ENCODE measurements around the gene ASIC5. TPM values are rescaled to one million over a fixed set of nuclear protein-coding genes. Genes with fewer than 3 reads are reported as not detected.

Gene ASIC5
- total and polyA plus RNA-seq, 2 donors (not counting 1 experiment from before 2014, with no cell fraction given) = not detected

GRCh38 chr4:155819066-155819465 is 47.0 kb downstream of the ASIC5 start:
- CTCF ChIA-PET = no interaction called here

DNA sequence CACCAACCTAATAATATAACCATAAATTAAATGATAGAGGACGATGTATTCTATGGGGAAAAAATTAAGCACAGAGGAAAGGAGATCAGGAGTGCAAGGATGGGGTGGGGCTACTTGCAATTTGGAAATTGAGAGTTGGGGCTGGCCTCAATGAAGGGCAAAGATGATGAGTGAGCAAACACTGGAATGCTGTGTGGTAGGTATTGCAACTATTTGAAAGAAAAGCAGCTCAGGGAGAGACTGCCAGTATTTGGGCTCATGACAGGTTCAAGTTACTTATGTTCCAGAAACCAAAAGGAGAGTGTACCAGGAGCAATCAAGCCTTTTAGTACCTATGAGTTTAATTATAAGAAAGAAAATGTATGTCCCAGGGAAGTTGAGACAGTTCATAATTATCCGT is 47.4 kb downstream of the ASIC5 start:
- POLR2A ChIA-PET = no interaction called here
- H3K27me3 ChIP-seq (replicated peaks in 1 of 4; ENCODE audit: control extremely low read depth in 1 of 4, control insufficient read depth in 3 of 4, insufficient read depth in 4 of 4, low read length in 3 of 4) = peaks cover 0 to 4% (median 0%) of the 10 kb centered on the region in 4 experiments
- DNase-seq = no peak
- H3K36me3 ChIP-seq (replicated peaks in 1 of 2; ENCODE audit: control extremely low read depth in 1 of 2, control insufficient read depth in 1 of 2, extremely low read depth in 1 of 2, insufficient read depth in 2 of 2, low read length in 1 of 2) = no peaks in the 10 kb centered on the region
- intact Hi-C loops (cut with micrococcal nuclease) = no loop called here
- TF ChIP-seq, protein P1, sequence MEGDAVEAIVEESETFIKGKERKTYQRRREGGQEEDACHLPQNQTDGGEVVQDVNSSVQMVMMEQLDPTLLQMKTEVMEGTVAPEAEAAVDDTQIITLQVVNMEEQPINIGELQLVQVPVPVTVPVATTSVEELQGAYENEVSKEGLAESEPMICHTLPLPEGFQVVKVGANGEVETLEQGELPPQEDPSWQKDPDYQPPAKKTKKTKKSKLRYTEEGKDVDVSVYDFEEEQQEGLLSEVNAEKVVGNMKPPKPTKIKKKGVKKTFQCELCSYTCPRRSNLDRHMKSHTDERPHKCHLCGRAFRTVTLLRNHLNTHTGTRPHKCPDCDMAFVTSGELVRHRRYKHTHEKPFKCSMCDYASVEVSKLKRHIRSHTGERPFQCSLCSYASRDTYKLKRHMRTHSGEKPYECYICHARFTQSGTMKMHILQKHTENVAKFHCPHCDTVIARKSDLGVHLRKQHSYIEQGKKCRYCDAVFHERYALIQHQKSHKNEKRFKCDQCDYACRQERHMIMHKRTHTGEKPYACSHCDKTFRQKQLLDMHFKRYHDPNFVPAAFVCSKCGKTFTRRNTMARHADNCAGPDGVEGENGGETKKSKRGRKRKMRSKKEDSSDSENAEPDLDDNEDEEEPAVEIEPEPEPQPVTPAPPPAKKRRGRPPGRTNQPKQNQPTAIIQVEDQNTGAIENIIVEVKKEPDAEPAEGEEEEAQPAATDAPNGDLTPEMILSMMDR (IDR thresholded peaks at IDR 0.05) = no peak
- no peak for TF ChIP-seq EZH2 (IDR thresholded peaks at IDR 0.05; ENCODE audit: borderline replicate concordance, insufficient read depth, low read depth, low read length, poor library complexity, severe bottlenecking)
- H3K4me2 ChIP-seq (replicated peaks; ENCODE audit: low read depth, low read length, poor library complexity, severe bottlenecking) = no peak overlapping the region
- Mint-ChIP-seq H3K27me3 (no peaks in the 10 kb centered on the region), H3K9me3 (ENCODE audit: insufficient read depth) (no peaks in the 10 kb centered on the region), H3K4me1 (no peaks in the 10 kb centered on the region), H3K4me3 (no peak overlapping the region), H3K27ac (no peak overlapping the region)
- H3K27ac ChIP-seq (ENCODE audit: low read length in 2 of 2) = no peak overlapping the region
- WGBS (ENCODE audit: insufficient coverage) = 86% methylated on average over 1 of the region's 2 CpGs
- no peak overlapping the region for H3K9ac ChIP-seq (ENCODE audit: low read length)
- H3K9me3 ChIP-seq (ENCODE audit: control extremely low read depth in 1 of 3, control insufficient read depth in 2 of 3, insufficient read depth in 1 of 3, low read length in 2 of 3) = no peaks in the 10 kb centered on the region
- H3K4me3 ChIP-seq (ENCODE audit: control extremely low read depth in 1 of 5, extremely low read depth in 1 of 5, insufficient read depth in 1 of 5, low read depth in 2 of 5, low read length in 4 of 5) = no peak overlapping the region
- ATAC-seq (ENCODE audit: low read depth) = no peak
- H4K20me1 ChIP-seq (ENCODE audit: control insufficient read depth, insufficient read depth, low read length, poor library complexity, severe bottlenecking) = no peaks in the 10 kb centered on the region
- no peak overlapping the region for H2AFZ ChIP-seq (ENCODE audit: insufficient read depth, low read depth, low read length, poor library complexity, severe bottlenecking)
- H3K4me1 ChIP-seq (ENCODE audit: control insufficient read depth in 2 of 2, insufficient read depth in 2 of 2, low read length in 2 of 2) = no peaks in the 10 kb centered on the region
- CTCF ChIA-PET = no interaction called here
- H3K79me2 ChIP-seq (ENCODE audit: control insufficient read depth, insufficient read depth, low read length) = no peaks in the 10 kb centered on the region

More at GRCh38 chr4:155819066-155819465, 47.0 kb downstream of the ASIC5 start:
- TF ChIP-seq EZH2 (IDR thresholded peaks at IDR 0.05; ENCODE audit: borderline replicate concordance, insufficient read depth, low read depth, low read length, poor library complexity, severe bottlenecking) = no peak
- TF ChIP-seq, protein P1 (IDR thresholded peaks at IDR 0.05) = no peak
- intact Hi-C loops (cut with micrococcal nuclease) = no loop called here
- Histone ChIP-seq H3K27me3 (replicated peaks in 1 of 4; ENCODE audit: control extremely low read depth in 1 of 4, control insufficient read depth in 3 of 4, insufficient read depth in 4 of 4, low read length in 3 of 4) (peaks cover 0 to 4% (median 0%) of the 10 kb centered on the region in 4 experiments), H2AFZ (ENCODE audit: insufficient read depth, low read depth, low read length, poor library complexity, severe bottlenecking) (no peak overlapping the region), H4K20me1 (ENCODE audit: control insufficient read depth, insufficient read depth, low read length, poor library complexity, severe bottlenecking) (no peaks in the 10 kb centered on the region), H3K9me3 (ENCODE audit: control extremely low read depth in 1 of 3, control insufficient read depth in 2 of 3, insufficient read depth in 1 of 3, low read length in 2 of 3) (no peaks in the 10 kb centered on the region), H3K9ac (ENCODE audit: low read length) (no peak overlapping the region), H3K27ac (ENCODE audit: low read length in 2 of 2) (no peak overlapping the region), H3K36me3 (replicated peaks in 1 of 2; ENCODE audit: control extremely low read depth in 1 of 2, control insufficient read depth in 1 of 2, extremely low read depth in 1 of 2, insufficient read depth in 2 of 2, low read length in 1 of 2) (no peaks in the 10 kb centered on the region), H3K4me2 (replicated peaks; ENCODE audit: low read depth, low read length, poor library complexity, severe bottlenecking) (no peak overlapping the region), H3K79me2 (ENCODE audit: control insufficient read depth, insufficient read depth, low read length) (no peaks in the 10 kb centered on the region), H3K4me3 (ENCODE audit: control extremely low read depth in 1 of 5, extremely low read depth in 1 of 5, insufficient read depth in 1 of 5, low read depth in 2 of 5, low read length in 4 of 5) (no peak overlapping the region), H3K4me1 (ENCODE audit: control insufficient read depth in 2 of 2, insufficient read depth in 2 of 2, low read length in 2 of 2) (no peaks in the 10 kb centered on the region)
- peaks cover under 1% of the 10 kb centered on the region for H3K27me3 Mint-ChIP-seq
- no peak overlapping the region for H3K27ac Mint-ChIP-seq
- H3K9me3 Mint-ChIP-seq (ENCODE audit: insufficient read depth) = no peaks in the 10 kb centered on the region
- H3K4me1 Mint-ChIP-seq = no peaks in the 10 kb centered on the region
- no CpG with 5 or more reads among the region's 1 CpG for WGBS (ENCODE audit: insufficient coverage)
- H3K4me3 Mint-ChIP-seq = no peak overlapping the region
- ATAC-seq (ENCODE audit: low read depth) (no peak), DNase-seq (no peak)
- POLR2A ChIA-PET = no interaction called here

Data from B cell (primary cell).